ENCODE data around the gene KIAA0319L. TPM values are rescaled to one million over a fixed set of nuclear protein-coding genes. Genes with fewer than 3 reads are reported as not detected.

Gene KIAA0319L
- total RNA-seq, 1 experiment from 2014 or later = 46.4 TPM

DNA sequence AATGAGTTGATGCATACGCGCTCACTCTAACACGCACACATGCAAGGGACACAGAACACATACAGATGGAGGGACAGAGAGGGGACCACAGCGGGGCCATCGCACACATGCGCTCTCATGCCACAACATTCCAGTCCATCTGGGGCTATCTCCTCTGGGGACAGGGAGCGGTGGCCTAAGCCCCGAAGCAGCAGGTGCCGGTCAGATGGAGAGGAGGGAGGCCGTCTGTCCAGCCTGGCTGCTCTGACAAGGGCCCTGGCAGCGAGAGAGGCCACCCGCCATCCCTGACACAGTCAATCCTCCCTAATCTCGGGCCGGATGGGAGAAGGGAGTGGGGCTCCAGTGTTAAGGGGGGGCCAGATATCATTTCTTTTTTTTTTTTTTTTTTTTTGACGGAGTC is 123.5 kb downstream of the KIAA0319L start:
- Histone ChIP-seq H4K20me1 (ENCODE audit: control insufficient read depth, insufficient read depth, insufficient read length) (no peaks in the 10 kb centered on the region), H3K79me1 (ENCODE audit: insufficient read depth, low read depth, low read length, poor library complexity, severe bottlenecking) (no peaks in the 10 kb centered on the region), H3K27ac (ENCODE audit: insufficient read length, low read depth, low read length) (no peak overlapping the region), H3K18ac (ENCODE audit: insufficient read length, low read depth, low read length) (no peak overlapping the region), H3K4me2 (ENCODE audit: insufficient read depth, insufficient read length, low read length) (no peak overlapping the region), H3K4ac (ENCODE audit: low read depth, low read length) (no peak overlapping the region), H3K4me1 (ENCODE audit: insufficient read depth, low read length) (no peaks in the 10 kb centered on the region; the same call in 1 of the 2 replicates), H4K5ac (ENCODE audit: insufficient read length, low read depth, low read length) (no peak overlapping the region), H2BK15ac (ENCODE audit: low read depth, low read length) (no peak overlapping the region), H3K79me2 (ENCODE audit: insufficient read depth, low read length) (no peaks in the 10 kb centered on the region), H2BK5ac (ENCODE audit: insufficient read length, low read length) (no peak overlapping the region), H2AK5ac (ENCODE audit: insufficient read length, low read length) (no peak overlapping the region), H3T11ph (ENCODE audit: low read length) (no peak overlapping the region), H3K9ac (ENCODE audit: extremely low read depth, insufficient read length, low read length) (no peak overlapping the region), H2BK120ac (ENCODE audit: low read depth, low read length, poor library complexity, severe bottlenecking) (no peak overlapping the region), H2AFZ (ENCODE audit: low read length) (no peak overlapping the region), H3K27me3 (ENCODE audit: insufficient read depth, low read length) (no peaks in the 10 kb centered on the region), H3K9me3 (ENCODE audit: control insufficient read depth, low read depth, low read length) (no peaks in the 10 kb centered on the region), H3K56ac (ENCODE audit: insufficient read length, low read depth, low read length) (no peak overlapping the region), H3K14ac (ENCODE audit: insufficient read depth, low read length) (no peak overlapping the region; the same call in 1 of the 2 replicates), H4K8ac (replicated peaks; ENCODE audit: insufficient read length, low read depth, low read length) (no peak overlapping the region), H2BK20ac (ENCODE audit: low read depth, low read length, poor library complexity, severe bottlenecking) (no peak overlapping the region), H3K23me2 (ENCODE audit: insufficient read length, low read depth, low read length, poor library complexity, severe bottlenecking) (no peaks in the 10 kb centered on the region), H3K23ac (ENCODE audit: insufficient read length, low read depth, low read length) (no peak overlapping the region), H2BK12ac (ENCODE audit: insufficient read length, low read depth, low read length) (no peak overlapping the region), H4K91ac (ENCODE audit: insufficient read length, low read depth, low read length) (no peak overlapping the region)
- Mint-ChIP-seq H3K36me3 (ENCODE audit: insufficient read depth in 1 of 3, low read depth in 3 of 3) (peaks cover 39 to 74% (median 74%) of the 10 kb centered on the region in 3 experiments; a peak in 6 of 7 replicates), H3K27ac (peak overlapping the region in 1 of 3 experiments; percentile 61; a peak in 2 of 7 replicates), H3K27me3 (ENCODE audit: low read depth) (no peaks in the 10 kb centered on the region), H3K4me1 (peaks cover 0 to 5% of the 10 kb centered on the region in 2 experiments; a peak in 2 of 4 replicates), H3K9me3 (peaks cover 0 to 3% of the 10 kb centered on the region in 2 experiments; a peak in 1 of 5 replicates), H3K4me3 (no peak overlapping the region; a peak in 1 of 5 replicates)
- no CpG with 5 or more reads among the region's 15 CpGs for WGBS (ENCODE audit: extremely low coverage, insufficient read length, low lambda C conversion rate)
- DNase-seq = no peak
- TF ChIP-seq, protein P1, sequence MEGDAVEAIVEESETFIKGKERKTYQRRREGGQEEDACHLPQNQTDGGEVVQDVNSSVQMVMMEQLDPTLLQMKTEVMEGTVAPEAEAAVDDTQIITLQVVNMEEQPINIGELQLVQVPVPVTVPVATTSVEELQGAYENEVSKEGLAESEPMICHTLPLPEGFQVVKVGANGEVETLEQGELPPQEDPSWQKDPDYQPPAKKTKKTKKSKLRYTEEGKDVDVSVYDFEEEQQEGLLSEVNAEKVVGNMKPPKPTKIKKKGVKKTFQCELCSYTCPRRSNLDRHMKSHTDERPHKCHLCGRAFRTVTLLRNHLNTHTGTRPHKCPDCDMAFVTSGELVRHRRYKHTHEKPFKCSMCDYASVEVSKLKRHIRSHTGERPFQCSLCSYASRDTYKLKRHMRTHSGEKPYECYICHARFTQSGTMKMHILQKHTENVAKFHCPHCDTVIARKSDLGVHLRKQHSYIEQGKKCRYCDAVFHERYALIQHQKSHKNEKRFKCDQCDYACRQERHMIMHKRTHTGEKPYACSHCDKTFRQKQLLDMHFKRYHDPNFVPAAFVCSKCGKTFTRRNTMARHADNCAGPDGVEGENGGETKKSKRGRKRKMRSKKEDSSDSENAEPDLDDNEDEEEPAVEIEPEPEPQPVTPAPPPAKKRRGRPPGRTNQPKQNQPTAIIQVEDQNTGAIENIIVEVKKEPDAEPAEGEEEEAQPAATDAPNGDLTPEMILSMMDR (conservative IDR thresholded peaks at IDR 0.05) = no peak

Measured in H9 (cell line).